ENCODE measurements around the gene FCF1. TPM values are rescaled to one million over a fixed set of nuclear protein-coding genes. Genes with fewer than 3 reads are reported as not detected.

The FCF1 gene
- total RNA-seq, 2 experiments from 2014 or later = 56.6 to 58.6 TPM

Other genes with a start within 250 kb of the FCF1 start
- 10 to 100 TPM; 65.1 to 66.5 TPM for gene NPC2, start 219.8 kb upstream of the FCF1 start, total RNA-seq
- 10 to 100 TPM; 25.8 to 32.1 TPM for gene ISCA2, start 219.4 kb upstream of the FCF1 start, total RNA-seq
- under 1 TPM; 0.28 to 0.40 TPM for gene LTBP2, start 100.9 kb upstream of the FCF1 start, total RNA-seq
- 10 to 100 TPM; 42.4 to 43.1 TPM for gene AREL1, start 64 bp upstream of the FCF1 start, total RNA-seq
- 10 to 100 TPM; 52.3 to 55.4 TPM for gene YLPM1, start 50.2 kb downstream of the FCF1 start, total RNA-seq
- not detected for gene PROX2, start 163.0 kb downstream of the FCF1 start, total RNA-seq
- 100 to 1,000 TPM; 106 to 108 TPM for gene DLST, start 168.8 kb downstream of the FCF1 start, total RNA-seq
- 1 to 10 TPM; 3.6 to 3.8 TPM for gene RPS6KL1, start 210.1 kb downstream of the FCF1 start, total RNA-seq
- gene PGF, start 242.5 kb downstream of the FCF1 start, total RNA-seq = under 1 TPM; 0.23 to 0.38 TPM

Measured in activated CD4-positive, alpha-beta memory T cell treated with anti-CD3 and anti-CD28 coated beads, Interleukin-2, amount 10 ng/mL, durations not matched to agents 7 days and 5 days (primary cell).